Breast epithelium (tissue), 4 donors: ENCODE measurements around the gene ANKS1B. TPM values are rescaled to one million over a fixed set of nuclear protein-coding genes. Genes with fewer than 3 reads are reported as not detected.

Experiments used
- DNase-seq, 2 donors: peaks; one replicate each; pipeline ENCODE4 v3.0.0-alpha.2; 2019; ENCODE audit warnings: low spot score in 2 of 2
- H3K27ac ChIP-seq, 2 donors: fragments of 200-600 bp; sonication (generic) in 1 of 2; one replicate each; pipeline ENCODE4 v1.5.1; 2016 to 2019; ENCODE audit warnings: mild to moderate bottlenecking in 1 of 2
- H3K27me3 ChIP-seq, 2 donors: fragments of 200-600 bp; sonication (generic) in 1 of 2; one replicate each; pipeline versions ENCODE4 v1.5.1 to v1.6.0; 2017 to 2019; ENCODE audit warnings: control low read depth in 1 of 2, mild to moderate bottlenecking in 1 of 2
- H3K36me3 ChIP-seq: fragments of 200-600 bp; one replicate; pipeline ENCODE4 v1.5.1; 2019
- H3K4me1 ChIP-seq, 2 donors: fragments of 200-600 bp; sonication (generic); one replicate each; pipeline ENCODE4 v1.5.1; 2016 to 2019; ENCODE audit warnings: control low read depth in 1 of 2
- H3K4me3 ChIP-seq, 3 donors: fragments of 200-600 bp; sonication (generic); 1 replicate in 2 of 3; 2 replicates in 1 of 3; pipeline ENCODE4 v1.5.1; 2016 to 2019; ENCODE audit warnings: mild to moderate bottlenecking in 3 of 3, moderate library complexity in 2 of 3
- H3K9me3 ChIP-seq, 2 donors: fragments of 200-600 bp; sonication (generic) in 1 of 2; one replicate each; pipeline ENCODE4 v1.5.1; 2016 to 2019; ENCODE audit warnings: control low read depth in 1 of 2
- POLR2A ChIP-seq: fragments of 450-650 bp; IDR thresholded peaks from one replicate; pipeline ENCODE4 v1.6.1; 2016; ENCODE audit warnings: antibody characterized with exemption, mild to moderate bottlenecking, moderate library complexity
- POLR2AphosphoS5 ChIP-seq, 3 donors: sonication (generic); formaldehyde crosslinking; IDR thresholded peaks; one replicate each; pipeline ENCODE4 v1.6.1; 2017; ENCODE audit warnings: antibody characterized with exemption in 3 of 3
- intact Hi-C: fragments of 100-400 bp; cut with DNase I; formaldehyde crosslinking; loops from one replicate; pipeline ENCODE4 v1.15.1; 2023; ENCODE audit warnings: low total_unique reads
- total RNA-seq, 3 donors: library from RNA; depleted of rRNA; stranded (reverse); fragments of >200 nt; gene quantifications; one replicate each; pipeline ENCODE4 v1.1.0, GENCODE V29; 2016
- TF ChIP-seq, protein P1 (sequence below), 3 donors: fragments of 450-650 bp; IDR thresholded peaks; one replicate each; pipeline ENCODE4 v1.5.1; 2016 to 2017; ENCODE audit warnings: antibody characterized with exemption in 3 of 3, mild to moderate bottlenecking in 3 of 3, moderate library complexity in 3 of 3

Gene ANKS1B
- total RNA-seq, 3 donors from 2014 or later: 16.6 to 115 (median 32.4) TPM

DNA sequence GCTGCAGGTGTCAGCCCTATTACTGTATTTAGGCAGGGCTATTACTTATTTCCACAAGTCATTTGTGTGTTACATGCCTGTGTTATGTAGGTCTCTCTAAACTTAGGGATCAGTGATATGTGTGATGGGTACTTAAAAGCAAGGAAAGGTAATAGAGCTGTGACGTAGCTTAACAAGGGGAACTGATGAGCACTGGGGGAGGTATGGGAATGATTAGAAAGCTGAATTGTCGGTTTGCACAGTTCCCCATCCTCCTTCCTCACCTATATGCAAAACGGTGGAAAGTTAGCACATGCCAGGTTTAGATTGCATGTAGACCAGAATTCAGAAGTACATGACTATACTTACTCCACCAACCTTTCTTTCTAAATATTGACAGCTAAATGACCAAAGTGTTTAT, 831.4 kb downstream of the ANKS1B start:
- intact Hi-C loops: no loop called here
- H3K36me3 ChIP-seq: no peaks in the 10 kb centered on the region
- no peaks in the 10 kb centered on the region for H3K27me3 ChIP-seq
- no peak overlapping the region for H3K4me3 ChIP-seq
- H3K4me1 ChIP-seq: no peaks in the 10 kb centered on the region
- DNase-seq: no peak
- no peaks in the 10 kb centered on the region for H3K9me3 ChIP-seq
- H3K27ac ChIP-seq: no peak overlapping the region
- TF ChIP-seq POLR2AphosphoS5 (IDR thresholded peaks at IDR 0.05) (no peak), POLR2A (no peak)
- TF ChIP-seq, protein P1, sequence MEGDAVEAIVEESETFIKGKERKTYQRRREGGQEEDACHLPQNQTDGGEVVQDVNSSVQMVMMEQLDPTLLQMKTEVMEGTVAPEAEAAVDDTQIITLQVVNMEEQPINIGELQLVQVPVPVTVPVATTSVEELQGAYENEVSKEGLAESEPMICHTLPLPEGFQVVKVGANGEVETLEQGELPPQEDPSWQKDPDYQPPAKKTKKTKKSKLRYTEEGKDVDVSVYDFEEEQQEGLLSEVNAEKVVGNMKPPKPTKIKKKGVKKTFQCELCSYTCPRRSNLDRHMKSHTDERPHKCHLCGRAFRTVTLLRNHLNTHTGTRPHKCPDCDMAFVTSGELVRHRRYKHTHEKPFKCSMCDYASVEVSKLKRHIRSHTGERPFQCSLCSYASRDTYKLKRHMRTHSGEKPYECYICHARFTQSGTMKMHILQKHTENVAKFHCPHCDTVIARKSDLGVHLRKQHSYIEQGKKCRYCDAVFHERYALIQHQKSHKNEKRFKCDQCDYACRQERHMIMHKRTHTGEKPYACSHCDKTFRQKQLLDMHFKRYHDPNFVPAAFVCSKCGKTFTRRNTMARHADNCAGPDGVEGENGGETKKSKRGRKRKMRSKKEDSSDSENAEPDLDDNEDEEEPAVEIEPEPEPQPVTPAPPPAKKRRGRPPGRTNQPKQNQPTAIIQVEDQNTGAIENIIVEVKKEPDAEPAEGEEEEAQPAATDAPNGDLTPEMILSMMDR (IDR thresholded peaks at IDR 0.05): no peak

DNA sequence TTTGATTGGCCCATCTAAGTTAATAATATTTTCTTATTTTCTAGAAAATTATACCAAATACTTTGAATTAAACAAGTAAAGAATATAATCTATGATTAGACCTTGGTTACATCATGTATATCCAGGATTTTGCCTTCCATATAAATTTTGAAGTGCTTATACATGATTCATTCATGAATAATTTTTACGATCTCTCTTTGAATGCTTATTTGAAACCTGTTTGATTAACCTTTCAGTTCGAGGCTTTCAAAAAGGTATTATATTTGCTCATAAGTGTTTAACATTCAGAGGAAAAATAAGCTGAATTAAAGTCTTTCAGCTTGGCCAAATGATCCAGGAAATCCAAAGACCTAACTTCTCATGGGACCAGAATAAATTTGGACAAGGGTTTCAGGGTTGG, 832.4 kb downstream of the ANKS1B start:
- TF ChIP-seq POLR2AphosphoS5 (IDR thresholded peaks at IDR 0.05) (no peak), POLR2A (no peak)
- TF ChIP-seq, protein P1 (IDR thresholded peaks at IDR 0.05): no peak
- Histone ChIP-seq H3K9me3 (no peaks in the 10 kb centered on the region), H3K4me1 (no peaks in the 10 kb centered on the region), H3K36me3 (no peaks in the 10 kb centered on the region), H3K4me3 (no peak overlapping the region), H3K27me3 (no peaks in the 10 kb centered on the region), H3K27ac (no peak overlapping the region)
- DNase-seq: no peak
- intact Hi-C loops: no loop called here

DNA sequence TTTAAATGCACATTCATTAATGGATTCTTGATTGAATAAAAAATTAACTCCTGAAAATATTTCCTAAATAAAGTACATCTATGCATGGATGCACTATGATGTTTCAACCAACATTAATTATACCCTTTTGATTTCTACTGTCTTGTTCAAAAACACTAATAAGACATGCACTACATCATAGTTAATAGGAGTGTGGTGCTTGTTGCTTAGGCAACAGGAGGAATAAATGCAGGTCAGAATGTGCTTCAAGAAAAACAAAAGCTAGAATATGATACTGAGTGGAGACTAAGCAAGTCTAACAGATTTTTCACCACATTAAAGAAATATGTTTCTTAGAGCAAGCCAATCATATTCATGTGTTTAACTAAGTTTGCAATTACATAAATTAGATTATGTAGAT, 833.0 kb downstream of the ANKS1B start:
- H3K27ac ChIP-seq: no peak overlapping the region
- no peaks in the 10 kb centered on the region for H3K27me3 ChIP-seq
- DNase-seq: no peak
- H3K36me3 ChIP-seq: no peaks in the 10 kb centered on the region
- no peaks in the 10 kb centered on the region for H3K4me1 ChIP-seq
- intact Hi-C loops: no loop called here
- no peaks in the 10 kb centered on the region for H3K9me3 ChIP-seq
- H3K4me3 ChIP-seq: no peak overlapping the region
- TF ChIP-seq POLR2A: no peak
- TF ChIP-seq POLR2AphosphoS5 (IDR thresholded peaks at IDR 0.05): no peak
- TF ChIP-seq, protein P1 (IDR thresholded peaks at IDR 0.05): no peak

DNA sequence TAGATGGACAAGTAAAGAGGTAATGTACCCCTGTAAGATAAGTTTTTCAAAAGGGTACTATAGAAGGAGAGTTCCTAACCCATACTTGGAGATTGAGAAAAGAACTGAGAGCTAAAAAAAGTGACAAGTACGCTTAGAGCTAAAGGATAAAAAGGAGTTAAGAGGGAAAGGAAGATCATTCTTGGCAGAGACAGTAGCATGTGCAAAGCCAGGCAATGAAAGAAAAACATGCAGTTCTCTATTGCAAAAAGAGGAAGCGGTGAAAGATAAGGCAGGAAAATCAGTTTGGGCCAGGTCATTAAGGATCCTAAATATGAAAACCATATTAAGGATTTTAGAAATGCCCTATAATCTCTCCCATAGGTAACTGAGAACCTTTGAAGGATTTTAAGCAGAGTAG, 837.6 kb downstream of the ANKS1B start:
- intact Hi-C loops: no loop called here
- H3K4me3 ChIP-seq: no peak overlapping the region
- no peaks in the 10 kb centered on the region for H3K9me3 ChIP-seq
- H3K4me1 ChIP-seq: no peaks in the 10 kb centered on the region
- H3K36me3 ChIP-seq: no peaks in the 10 kb centered on the region
- DNase-seq: no peak
- H3K27me3 ChIP-seq: no peaks in the 10 kb centered on the region
- no peak for TF ChIP-seq POLR2AphosphoS5 (IDR thresholded peaks at IDR 0.05)
- TF ChIP-seq, protein P1 (IDR thresholded peaks at IDR 0.05): no peak
- TF ChIP-seq POLR2A: no peak
- H3K27ac ChIP-seq: no peak overlapping the region

DNA sequence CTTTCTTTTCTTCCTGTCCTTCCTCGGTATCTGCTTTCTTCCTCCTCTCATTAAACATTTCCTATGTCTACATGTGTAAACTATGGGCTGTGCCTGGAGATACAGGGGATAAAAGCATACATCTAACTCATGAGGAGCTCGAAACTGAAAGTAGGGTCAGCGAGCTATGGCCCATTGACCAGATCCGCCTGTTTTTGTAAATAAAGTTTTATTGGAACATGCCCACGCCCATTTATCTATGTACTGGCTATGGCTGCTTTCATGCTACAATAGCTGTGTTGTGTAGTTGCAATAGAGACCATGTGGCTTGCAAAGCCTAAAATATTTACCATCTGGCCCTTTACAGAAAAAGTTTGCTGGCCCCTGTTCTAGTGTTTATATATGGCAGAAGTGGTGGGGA, 838.0 kb downstream of the ANKS1B start:
- Histone ChIP-seq H3K27ac (no peak overlapping the region), H3K9me3 (no peaks in the 10 kb centered on the region), H3K27me3 (no peaks in the 10 kb centered on the region), H3K36me3 (no peaks in the 10 kb centered on the region), H3K4me3 (no peak overlapping the region), H3K4me1 (no peaks in the 10 kb centered on the region)
- intact Hi-C loops: no loop called here
- no peak for DNase-seq
- TF ChIP-seq POLR2AphosphoS5 (IDR thresholded peaks at IDR 0.05) (no peak), POLR2A (no peak)

DNA sequence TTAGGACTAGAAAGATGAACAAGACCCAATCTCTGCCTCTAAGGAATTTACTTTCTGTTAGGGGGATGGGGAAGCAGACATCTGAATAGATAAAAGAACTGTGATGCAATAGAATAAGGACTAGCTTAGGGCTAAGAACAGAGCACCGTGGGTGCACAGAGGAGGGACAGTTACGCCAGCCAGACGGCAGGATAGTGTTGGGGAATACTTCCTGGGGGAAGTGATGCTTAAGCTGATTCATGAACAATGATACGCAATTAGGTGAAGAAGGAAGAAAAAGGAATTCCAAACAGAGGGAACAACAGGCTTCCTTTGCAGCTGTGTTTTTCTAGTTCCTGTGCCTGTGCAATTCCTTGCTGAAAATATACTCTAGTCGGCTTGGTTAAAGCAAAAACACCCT, 838.6 kb downstream of the ANKS1B start:
- Histone ChIP-seq H3K27ac (no peak overlapping the region), H3K27me3 (no peaks in the 10 kb centered on the region), H3K4me1 (no peaks in the 10 kb centered on the region), H3K4me3 (no peak overlapping the region), H3K36me3 (no peaks in the 10 kb centered on the region), H3K9me3 (no peaks in the 10 kb centered on the region)
- TF ChIP-seq POLR2AphosphoS5 (IDR thresholded peaks at IDR 0.05): no peak
- TF ChIP-seq, protein P1 (IDR thresholded peaks at IDR 0.05): no peak
- no peak for TF ChIP-seq POLR2A
- intact Hi-C loops: no loop called here
- no peak for DNase-seq
